COLO829 (cell line): ENCODE results near the gene PHF2.

Experiments used
- DNase-seq: peaks from one replicate; pipeline ENCODE4 v3.0.0; 2012; ENCODE audit warnings: low spot score

The PHF2 gene

GRCh38 chr9:93576258-93577077, at the start of gene PHF2:
PHF2 (plus strand) TSS chr9:93576584; CDS start chr9:93576774, 190 bp downstream.
- no peak for DNase-seq

GRCh38 chr9:93531374-93531773, 45.0 kb upstream of the PHF2 start:
- no peak for DNase-seq

- no peak for DNase-seq
These were observed 44.2 kb upstream of the PHF2 start for GRCh38 chr9:93532141-93532540.

- no peak for DNase-seq
These were observed 42.5 kb upstream of the PHF2 start for GRCh38 chr9:93533863-93534262.

GRCh38 chr9:93536167-93536566, 40.2 kb upstream of the PHF2 start:
- no peak for DNase-seq

- no peak for DNase-seq
These were observed 39.5 kb upstream of the PHF2 start for GRCh38 chr9:93536874-93537273.

- DNase-seq = no peak
These were observed 36.1 kb upstream of the PHF2 start for GRCh38 chr9:93540305-93540704.

GRCh38 chr9:93541005-93541404, 35.4 kb upstream of the PHF2 start:
- DNase-seq = no peak

GRCh38 chr9:93541581-93542349, 34.6 kb upstream of the PHF2 start:
- no peak for DNase-seq

GRCh38 chr9:93543117-93543516, 33.3 kb upstream of the PHF2 start:
- no peak for DNase-seq

- DNase-seq = no peak
These were observed 30.0 kb upstream of the PHF2 start for GRCh38 chr9:93546356-93546755.

GRCh38 chr9:93549611-93550010, 26.8 kb upstream of the PHF2 start:
- no peak for DNase-seq

GRCh38 chr9:93552923-93553322, 23.5 kb upstream of the PHF2 start:
- no peak for DNase-seq

GRCh38 chr9:93555370-93555769, 21.0 kb upstream of the PHF2 start:
- DNase-seq = no peak

GRCh38 chr9:93557366-93558137, 18.8 kb upstream of the PHF2 start:
- no peak for DNase-seq

GRCh38 chr9:93558503-93558902, 17.9 kb upstream of the PHF2 start:
- DNase-seq = no peak

GRCh38 chr9:93560991-93561390, 15.4 kb upstream of the PHF2 start:
- DNase-seq = no peak

- DNase-seq = no peak
These were observed 14.2 kb upstream of the PHF2 start for GRCh38 chr9:93562157-93562556.

GRCh38 chr9:93565089-93565488, 11.3 kb upstream of the PHF2 start:
- no peak for DNase-seq

- peak; percentile 97 for DNase-seq
These were observed 9.7 kb upstream of the PHF2 start for GRCh38 chr9:93566408-93567270.

GRCh38 chr9:93567271-93567959, 9.0 kb upstream of the PHF2 start:
- no peak for DNase-seq
